NCI-H460 (cell line): ENCODE data around the gene MAX. TPM values are rescaled to one million over a fixed set of nuclear protein-coding genes. Genes with fewer than 3 reads are reported as not detected.

Experiments used
- DNase-seq: peaks from one replicate; pipeline ENCODE4 v3.0.0-alpha.2; 2016; ENCODE audit warnings: low read depth; ENCODE audit errors: extremely low read depth
- total RNA-seq: library from RNA; depleted of rRNA; stranded (reverse); fragments of >200 nt; shearing (Covaris generic); gene quantifications from 2 replicates; pipeline ENCODE4 v1.2.3, GENCODE V29; 2014

Gene MAX
- total RNA-seq, 1 experiment from 2014 or later, result 50.1 TPM

DNA sequence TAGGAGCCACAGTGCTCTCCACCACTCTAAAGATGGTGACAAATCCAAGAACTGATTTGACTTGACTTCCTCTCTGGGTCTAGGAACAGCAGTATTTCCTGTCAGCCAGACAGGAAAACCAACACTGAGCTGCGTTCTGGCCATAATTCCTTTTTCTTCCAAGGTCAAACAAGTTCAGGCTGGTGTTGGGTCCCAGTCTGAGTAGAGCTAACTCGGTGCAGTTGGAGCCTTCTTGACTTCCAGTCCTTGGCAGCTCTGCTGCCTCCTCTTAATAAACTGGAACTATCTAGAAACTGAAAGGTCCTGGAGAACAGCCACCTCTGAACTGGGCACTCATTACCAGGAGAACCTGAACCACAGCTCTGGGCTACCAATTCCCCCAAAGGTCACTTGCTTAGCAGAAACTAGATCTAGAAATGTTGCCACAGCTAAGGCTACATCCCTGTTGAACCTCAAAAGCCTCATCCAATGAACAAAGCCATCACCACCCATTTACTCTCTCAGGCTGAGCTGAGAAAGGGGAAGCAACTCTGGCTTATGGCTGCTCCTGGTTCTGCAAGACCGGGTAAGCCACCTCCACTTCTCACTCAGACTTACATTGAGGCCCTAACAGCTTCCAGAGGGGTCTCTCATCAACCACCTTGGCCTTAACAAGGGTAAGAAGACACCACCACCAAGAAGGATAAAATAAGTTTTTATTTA is 27.7 kb downstream of the MAX start:
- no peak for DNase-seq

DNA sequence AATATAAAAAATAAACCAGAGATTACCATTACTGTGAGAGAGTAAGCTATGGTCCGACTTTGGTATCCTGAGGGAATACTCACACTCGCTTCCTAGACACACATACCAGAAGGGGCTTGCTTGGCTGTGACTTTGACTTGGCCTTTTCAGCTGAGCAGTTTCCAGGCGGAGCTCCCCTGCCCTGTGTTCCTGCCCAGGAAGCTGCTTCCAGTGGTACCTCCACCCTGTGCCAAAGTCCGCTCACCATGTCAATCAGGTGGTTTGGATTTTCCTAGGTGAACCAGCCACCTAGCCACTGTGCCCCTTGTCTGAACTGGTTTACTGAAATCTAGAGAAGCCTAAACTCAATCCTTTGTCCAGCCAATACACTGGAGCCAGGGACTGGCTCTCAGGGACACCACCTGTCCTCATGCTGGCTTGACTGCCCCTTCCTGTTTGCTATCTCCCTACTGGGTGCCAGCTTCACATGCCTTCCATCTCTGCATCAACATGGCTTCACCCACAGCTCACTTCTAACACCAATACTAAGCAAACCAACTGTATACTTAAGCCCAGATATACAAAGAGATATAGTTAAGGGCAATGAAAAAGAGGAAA is 28.6 kb downstream of the MAX start:
- no peak for DNase-seq

DNA sequence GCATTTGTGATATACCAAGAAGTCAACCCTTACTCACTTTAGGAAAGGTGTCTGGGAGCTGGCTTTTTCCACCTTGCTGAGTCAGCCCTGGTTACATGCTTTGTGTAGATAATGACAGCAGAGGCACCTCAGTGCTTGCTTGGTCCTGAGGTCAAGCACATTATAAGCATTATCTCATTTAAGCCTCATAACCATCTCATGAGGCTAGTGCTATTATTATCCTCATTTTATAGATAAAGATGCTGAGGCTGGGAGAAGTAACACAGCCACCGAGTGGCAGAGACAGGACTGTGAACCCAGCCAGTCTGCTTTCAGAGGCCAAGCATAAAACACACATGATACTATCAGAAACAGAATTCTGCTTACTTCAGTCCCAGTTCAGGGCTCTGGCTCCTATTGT is 29.4 kb downstream of the MAX start:
- DNase-seq, result no peak

DNA sequence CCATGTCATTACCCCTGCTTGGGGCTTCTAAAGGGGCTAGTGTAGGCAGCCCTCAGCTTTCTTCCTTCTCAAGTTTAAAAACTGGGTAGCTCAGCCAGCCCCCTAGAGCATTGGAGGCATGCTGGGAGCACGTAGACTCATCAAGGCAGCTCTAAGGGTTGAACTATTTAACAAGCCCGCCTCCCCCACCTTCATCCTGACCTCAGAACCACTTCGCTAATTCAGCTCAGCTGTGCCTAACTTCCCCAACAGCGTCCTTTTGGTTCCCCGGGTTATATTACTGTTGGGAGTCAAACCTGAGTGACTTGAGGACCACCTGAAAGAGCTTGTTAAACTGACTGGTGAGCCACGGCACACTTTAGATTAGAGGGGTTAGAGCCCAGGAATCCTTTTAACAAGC is 30.1 kb downstream of the MAX start:
- no peak for DNase-seq

DNA sequence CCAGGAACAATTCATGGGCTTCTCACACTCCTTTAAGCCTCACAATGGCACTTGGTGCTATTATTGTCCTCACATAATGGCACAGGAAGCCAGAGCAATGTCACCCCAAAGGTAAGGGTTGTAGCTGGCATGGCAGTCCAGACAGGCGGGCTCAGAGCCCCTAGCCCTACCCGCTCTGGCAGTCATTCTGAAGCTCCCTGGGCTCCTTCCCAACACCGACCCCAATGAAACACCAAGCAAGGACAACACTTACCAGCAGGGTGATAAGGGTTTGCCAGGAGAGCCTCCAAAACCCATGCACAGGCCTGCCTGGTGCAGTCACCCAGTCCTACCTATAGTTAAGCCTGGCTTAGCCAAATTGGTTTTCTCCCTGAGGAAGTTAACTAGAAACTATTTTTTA is 30.8 kb downstream of the MAX start:
- no peak for DNase-seq

DNA sequence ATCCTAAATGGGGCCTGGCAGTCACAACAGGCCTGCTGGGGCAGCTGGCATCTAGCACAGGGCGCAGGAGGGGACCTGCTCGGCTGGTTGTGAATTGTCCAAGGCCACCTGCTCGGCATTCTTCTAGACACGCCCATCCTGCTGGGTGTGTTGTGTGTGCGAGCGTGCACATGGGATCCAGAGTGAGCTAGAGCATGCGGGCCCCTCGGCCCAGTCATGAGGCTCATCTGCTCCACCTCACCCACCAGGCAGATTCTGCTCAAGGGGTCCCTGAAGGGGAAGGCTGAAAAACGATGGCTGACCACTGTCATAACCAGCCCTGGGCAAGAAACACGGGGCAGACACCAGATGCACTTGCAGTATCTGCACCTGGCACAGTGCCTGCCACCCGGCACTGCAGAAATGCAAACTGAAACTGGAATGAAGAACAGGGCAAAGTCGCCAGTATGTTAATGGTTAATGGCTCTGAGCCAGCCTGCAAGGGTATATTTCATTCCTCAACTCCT is 31.8 kb downstream of the MAX start:
- no peak for DNase-seq

DNA sequence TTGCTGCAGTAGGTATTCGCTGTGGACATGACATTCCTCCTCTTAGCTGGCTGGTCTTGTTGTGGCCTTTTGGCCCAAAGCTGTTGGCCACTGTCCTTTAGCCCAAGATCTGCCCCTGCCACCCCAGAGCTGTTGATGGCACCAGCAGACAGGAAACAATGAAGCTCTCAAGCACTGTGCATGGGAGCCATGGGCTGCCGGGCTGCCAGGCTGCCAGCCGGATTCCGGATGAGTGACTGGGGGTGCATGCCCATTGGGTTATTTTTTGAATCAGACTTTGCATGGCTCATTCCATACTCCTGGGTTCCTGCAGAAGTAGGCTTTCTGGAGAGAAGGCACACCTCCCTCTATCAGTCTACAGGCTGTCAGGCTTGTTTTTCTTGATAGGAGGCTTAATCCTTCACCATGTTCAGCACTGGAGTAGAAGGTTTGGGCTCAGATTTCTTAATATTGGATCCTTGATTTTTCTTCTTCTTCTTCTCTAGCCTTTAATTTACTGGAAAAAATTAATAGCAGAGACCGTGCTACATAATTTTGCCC is 32.4 kb downstream of the MAX start:
- DNase-seq, result no peak

DNA sequence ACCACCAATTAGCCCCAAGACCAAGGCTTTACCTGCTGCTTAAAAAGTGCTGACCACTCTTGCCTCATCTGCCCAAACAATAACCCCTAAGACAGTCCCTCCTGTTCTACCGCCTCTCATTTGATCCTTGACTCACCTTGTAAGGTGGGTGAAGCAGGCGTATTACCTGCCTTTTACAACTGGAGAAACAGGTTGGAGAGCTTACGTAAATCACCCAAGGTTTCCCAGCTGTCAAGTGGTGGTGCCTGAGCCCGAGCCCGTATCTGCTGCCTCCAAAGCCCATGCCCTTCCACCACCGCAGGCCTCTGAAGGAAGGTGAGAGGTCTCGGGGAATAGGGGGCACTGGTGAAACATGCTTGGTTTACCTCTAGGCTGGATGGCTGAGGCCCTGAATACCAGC is 36.6 kb downstream of the MAX start:
- DNase-seq, result no peak

DNA sequence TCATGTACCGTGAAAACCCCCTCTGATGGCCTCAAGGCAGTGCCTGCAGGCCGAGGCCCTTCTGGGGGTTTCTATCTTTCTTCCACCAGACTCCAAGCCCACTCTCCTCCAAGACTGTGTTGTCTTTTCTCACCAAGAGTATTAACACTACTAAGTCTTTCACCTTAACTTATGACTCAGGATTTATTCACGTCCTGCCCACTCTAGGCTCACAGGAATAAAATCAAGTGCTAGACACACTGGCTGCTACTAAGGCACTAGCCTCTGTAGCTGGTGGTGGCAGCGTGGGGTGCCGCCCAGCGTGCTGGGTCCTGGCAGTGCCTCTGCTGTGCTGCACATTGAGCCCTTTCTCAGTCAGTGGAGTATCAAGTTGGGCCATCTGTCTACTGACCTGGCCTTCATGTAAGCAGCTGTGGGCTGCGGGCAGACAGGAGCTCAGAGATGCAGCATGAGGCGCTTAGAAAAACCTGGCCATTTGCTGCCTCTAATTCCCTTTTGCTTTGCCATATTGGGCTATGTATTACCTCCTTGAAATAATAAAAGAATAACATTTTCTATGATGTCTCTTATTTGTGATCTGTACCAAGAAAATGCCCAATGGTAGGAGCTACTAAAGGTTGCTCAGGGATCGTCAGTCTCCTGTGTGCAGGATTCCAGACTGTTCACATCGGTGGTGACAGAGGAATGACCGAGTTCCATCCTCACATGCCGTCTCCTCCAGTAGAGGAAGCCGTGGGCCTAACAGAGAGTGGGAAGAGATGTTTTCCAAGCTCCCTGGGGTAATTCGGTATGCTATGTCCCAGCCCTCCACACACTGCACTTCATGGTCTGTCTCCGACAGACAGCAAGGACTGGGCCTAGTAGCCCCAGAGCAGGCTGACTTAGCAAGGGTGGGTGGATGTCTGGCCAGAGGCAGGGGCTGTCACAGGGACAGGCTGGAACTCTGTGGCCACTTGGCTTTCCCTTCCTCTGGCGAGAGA is 39.9 kb downstream of the MAX start:
- DNase-seq, result no peak

DNA sequence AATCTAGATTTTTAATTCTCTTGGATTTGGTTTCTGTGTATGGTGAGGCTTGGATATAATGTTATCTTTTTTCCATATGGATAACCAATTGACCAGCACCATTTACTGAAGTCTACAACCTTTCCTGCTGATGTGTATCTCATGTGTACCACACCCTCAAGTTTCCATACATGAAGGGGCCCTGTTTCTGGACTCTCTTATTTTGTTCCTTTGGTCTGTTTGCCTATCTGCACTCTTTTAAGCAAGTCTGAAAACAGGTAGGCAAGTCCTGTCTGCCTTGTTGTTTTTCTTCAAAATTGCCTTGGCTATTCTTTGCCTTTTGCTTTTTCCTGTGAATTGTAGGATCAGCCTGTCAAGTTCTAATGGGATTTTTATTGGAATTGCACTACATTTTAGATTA is 44.6 kb downstream of the MAX start:
- no peak for DNase-seq

DNA sequence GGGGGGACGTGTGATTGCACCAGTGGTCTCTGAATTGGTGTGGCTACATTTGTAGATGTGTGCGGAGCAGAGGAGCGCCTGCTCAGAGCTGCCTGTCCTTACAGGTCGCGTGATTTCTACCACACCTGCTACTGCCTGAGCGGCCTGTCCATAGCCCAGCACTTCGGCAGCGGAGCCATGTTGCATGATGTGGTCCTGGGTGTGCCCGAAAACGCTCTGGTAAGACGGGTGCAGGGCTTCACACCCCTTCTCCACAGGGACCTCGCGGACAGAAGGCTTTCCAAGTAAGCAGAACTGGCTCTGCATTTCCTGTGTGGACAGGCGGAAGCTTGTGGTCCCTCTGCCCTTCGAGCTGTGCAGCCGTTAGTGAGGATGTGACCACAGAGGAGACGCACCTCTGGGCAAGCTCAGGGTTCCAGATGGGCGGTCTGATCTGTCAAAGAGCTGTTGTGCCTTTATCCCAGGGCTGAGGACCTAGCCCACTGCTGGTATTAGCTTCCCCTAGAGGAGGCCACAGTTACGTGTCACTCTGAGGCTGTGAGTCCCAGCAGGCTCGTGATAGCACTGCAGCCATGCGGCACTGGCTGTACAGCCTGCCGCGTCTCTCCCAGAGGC is 47.7 kb downstream of the MAX start:
- DNase-seq, result no peak

DNA sequence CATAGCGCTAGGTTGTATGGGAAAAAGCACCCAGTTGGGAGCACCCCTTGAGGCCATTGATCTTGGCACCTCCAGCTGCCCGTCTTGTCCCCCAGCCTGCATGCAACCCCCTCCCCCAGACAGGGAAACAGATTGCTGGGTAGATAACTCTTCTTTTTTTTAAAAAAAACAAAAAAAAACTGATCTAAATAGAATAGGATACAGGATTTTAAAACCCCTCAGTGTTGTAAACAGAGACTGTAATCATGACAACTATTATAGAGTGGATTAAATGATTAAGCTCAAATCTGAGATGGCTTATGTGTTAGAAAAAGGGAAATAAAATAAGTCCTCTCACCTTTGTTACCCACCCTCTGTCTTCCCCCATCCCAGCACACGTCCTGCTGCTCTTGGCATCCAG is 48.9 kb downstream of the MAX start:
- DNase-seq, result no peak

DNA sequence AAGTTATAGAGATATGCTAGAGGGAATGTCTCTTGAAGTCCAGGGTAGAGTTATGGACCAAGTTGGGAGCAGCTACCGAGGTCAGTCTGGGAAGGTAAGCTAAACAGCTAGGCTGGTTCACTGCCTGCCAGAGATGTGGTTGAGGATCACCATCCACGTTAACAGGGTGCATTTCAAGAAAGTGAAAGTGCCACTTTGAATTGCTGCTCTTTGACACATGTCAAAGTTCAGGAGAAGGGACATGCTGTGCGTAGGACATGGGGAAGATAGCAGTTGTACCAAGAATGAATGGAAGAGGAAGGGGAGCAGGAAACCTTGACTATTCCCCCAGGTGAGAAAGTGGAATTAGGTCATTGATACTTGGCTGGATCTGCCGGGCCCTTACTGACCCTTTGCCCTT is 49.5 kb downstream of the MAX start:
- no peak for DNase-seq

DNA sequence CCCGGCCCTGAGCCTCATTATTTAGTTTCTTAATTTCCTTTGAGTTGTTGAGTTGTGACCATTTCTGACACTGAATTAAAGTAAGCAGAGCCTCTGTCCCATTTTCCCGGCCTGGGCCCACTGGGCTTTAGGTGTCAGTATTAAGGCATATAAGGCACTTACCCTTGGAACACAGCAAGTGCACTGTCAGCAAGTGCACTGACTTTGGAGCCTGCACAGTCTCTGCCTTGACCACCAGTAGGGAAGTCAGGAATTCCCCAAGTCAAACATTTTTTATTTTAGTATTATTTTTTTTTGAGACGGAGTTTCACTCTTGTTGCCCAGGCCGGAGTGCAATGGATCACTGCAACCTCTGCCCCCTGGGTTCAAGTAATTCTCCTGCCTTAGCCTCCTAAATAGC is 56.6 kb downstream of the MAX start:
- DNase-seq, result no peak

DNA sequence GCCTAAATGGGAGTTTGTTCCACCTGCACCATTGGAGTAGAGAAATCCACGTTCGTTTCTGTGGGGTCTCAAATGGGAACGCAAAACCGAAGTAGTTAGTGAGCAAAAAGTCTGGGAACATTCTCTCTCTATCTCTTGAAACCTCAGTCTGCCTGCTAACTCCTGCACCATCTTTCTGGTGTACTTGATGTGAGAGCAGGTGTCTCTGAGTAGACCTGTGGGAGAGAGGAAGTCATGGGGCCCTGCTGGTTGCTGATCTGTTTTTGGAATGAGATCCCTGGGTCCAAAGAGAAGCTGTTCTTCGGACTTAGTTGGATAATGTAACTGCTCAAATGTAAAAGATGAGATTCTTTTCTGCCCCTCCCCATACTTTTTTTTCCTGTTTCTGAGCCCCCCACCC is 57.3 kb downstream of the MAX start:
- no peak for DNase-seq

DNA sequence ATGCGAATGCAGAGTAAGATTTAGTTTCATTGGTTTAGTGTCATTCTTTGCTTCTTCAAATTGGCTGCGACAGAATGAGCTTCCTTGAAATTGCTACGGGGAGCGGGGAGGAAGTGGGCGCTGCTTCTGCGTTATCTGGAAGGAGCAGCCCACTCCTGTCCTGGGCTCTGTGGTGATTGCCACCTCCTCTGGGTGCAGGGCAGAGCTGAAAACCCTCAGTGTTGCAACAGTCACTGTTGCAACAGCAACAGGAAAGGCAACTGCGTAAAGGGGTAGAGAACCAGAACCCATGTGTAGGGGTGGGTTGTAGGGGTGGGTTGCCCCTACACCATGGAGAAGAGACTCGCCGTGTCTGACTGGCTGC is 57.7 kb downstream of the MAX start:
- DNase-seq, result no peak

DNA sequence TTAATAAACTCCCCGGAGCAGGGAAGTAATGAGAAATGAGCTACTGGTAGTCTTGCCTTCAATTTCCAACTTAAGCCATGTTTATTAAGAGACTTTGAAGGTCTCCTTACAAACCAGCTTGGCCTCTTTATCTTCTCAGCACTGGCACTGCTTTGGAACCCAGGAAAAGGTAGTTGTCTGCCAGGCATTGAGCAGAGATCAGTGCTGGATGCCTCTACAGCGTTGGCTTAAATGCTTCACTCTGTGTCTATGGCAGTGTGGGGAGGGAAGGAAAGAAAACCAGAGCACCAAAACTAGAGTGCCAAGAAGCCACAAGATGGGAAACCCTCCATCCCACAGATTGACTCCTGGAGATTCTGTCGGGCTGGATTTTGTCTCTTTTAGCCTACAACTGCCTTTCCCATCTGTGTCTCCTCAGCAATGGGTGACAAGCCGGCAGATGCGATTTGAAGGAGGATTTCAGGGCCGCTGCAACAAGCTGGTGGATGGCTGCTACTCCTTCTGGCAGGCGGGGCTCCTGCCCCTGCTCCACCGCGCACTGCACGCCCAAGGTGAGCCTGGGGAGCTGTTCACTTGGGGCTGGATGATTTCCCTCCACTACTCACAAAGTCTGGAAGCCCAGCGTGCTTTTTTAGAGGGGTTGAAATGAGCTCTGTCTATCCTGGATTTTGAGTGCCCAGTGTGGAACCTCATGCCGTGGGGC is 58.3 kb downstream of the MAX start:
- DNase-seq, result no peak

DNA sequence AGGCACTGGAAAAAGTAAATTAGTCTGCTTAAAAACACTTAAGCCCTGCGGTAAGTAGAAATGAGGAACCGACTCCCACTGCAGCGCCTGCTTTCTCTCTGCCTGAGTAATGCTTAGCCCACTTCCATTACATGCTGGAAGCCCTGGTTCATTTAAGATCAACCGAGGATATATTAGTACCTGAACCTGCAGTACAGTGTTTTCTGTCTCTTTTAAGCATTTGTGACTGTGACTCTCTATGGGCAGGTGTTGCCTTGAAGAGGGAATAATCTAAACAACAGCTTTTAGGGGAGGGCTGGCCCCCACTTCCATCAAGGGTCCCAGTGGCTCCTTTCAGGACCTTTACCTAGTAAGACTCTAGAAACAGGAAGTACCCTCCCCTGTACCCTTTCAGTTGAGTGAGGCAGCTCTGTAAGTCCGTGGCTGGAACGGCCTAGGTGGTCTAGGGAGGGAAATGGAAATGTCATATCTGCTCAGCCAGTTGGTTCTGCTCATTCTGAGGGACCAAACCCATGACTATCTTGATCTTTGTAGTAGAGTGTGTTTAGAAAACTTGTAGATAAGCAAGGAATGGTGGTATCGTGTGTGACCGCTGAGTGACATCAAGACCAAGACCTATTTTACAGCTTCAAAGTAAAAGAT is 59.5 kb downstream of the MAX start:
- DNase-seq, result no peak

DNA sequence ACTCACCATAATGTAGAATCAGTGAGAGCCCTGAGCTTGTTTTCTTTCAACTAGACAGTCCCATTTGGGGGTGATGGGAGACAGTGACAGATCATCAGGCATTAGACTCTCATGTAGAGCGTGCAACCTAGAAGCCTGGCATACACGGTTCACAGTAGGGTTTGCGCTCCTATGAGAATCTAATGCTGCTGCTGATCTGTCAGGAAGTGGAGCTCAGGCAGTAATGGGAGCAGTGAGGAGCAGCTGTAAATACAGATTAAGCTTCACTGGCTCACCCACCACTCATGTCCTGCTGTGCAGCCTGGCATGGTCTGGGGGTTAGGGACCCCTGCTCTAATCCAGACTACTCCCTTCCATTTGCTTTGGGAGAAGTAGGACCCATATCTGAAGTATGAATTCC is 60.0 kb downstream of the MAX start:
- no peak for DNase-seq

DNA sequence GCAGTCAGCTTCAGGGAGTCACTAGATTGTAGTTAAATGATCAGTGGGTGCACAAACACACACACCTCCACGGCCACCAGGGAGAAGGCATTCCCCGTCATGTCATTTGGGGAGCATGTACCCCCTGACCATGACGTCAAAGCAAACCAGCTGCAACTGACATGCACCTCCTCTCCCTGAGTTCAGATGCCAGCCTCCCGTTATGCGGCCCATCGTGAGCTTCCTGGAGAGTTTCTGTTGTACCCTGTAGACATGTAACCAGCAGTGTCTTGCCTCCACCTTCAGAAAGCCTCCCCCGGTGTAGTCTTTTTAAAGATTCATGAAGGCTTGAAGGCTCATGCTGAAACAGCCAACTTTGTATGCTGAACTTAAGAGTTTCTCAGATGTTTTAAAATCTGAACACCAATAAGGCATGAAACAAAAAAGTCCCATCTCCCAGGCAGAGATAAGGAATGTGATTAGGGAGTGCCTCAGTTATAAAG is 60.8 kb downstream of the MAX start:
- no peak for DNase-seq
